ENCODE measurements around the gene SPOCK1.
"Not testable (repeated sequence)": the region's sequence is repeated elsewhere in the genome, so short reads cannot be mapped to it uniquely, and the experiment has no call there.

SPOCK1 gene

GRCh38 chr5:137395011-137395755 lies 103.9 kb downstream of the SPOCK1 start:
- Histone ChIP-seq H3K4me3 (ENCODE audit: low read length) (no peak overlapping the region), H3K27ac (ENCODE audit: low read depth, low read length) (no peak overlapping the region), H3K9me3 (ENCODE audit: insufficient read depth, low read depth, low read length) (no peaks in the 10 kb centered on the region), H3K36me3 (ENCODE audit: insufficient read depth, low read length) (no peaks in the 10 kb centered on the region), H3K9ac (ENCODE audit: low read depth, low read length) (no peak overlapping the region), H3K4me1 (ENCODE audit: insufficient read depth, low read length) (no peaks in the 10 kb centered on the region), H3K27me3 (ENCODE audit: insufficient read depth, low read length) (no peaks in the 10 kb centered on the region)
- 93% methylated on average over 4 of the region's 4 CpGs for WGBS

- Histone ChIP-seq H3K9ac (ENCODE audit: low read depth, low read length) (no peak overlapping the region), H3K4me3 (ENCODE audit: low read length) (no peak overlapping the region), H3K4me1 (ENCODE audit: insufficient read depth, low read length) (no peaks in the 10 kb centered on the region), H3K27me3 (ENCODE audit: insufficient read depth, low read length) (no peaks in the 10 kb centered on the region), H3K36me3 (ENCODE audit: insufficient read depth, low read length) (no peaks in the 10 kb centered on the region), H3K27ac (ENCODE audit: low read depth, low read length) (no peak overlapping the region), H3K9me3 (ENCODE audit: insufficient read depth, low read depth, low read length) (no peaks in the 10 kb centered on the region)
- WGBS: 96% methylated on average over 1 of the region's 1 CpG
These were observed 104.7 kb downstream of the SPOCK1 start for GRCh38 chr5:137394380-137394779.

GRCh38 chr5:137393196-137393993 lies 105.7 kb downstream of the SPOCK1 start:
- H3K27me3 ChIP-seq (ENCODE audit: insufficient read depth, low read length): no peaks in the 10 kb centered on the region
- H3K27ac ChIP-seq (ENCODE audit: low read depth, low read length): no peak overlapping the region
- no peak overlapping the region for H3K4me3 ChIP-seq (ENCODE audit: low read length)
- no peaks in the 10 kb centered on the region for H3K9me3 ChIP-seq (ENCODE audit: insufficient read depth, low read depth, low read length)
- no peak overlapping the region for H3K9ac ChIP-seq (ENCODE audit: low read depth, low read length)
- H3K36me3 ChIP-seq (ENCODE audit: insufficient read depth, low read length): no peaks in the 10 kb centered on the region
- WGBS: 88% methylated on average over 1 of the region's 1 CpG
- H3K4me1 ChIP-seq (ENCODE audit: insufficient read depth, low read length): no peaks in the 10 kb centered on the region

DNA sequence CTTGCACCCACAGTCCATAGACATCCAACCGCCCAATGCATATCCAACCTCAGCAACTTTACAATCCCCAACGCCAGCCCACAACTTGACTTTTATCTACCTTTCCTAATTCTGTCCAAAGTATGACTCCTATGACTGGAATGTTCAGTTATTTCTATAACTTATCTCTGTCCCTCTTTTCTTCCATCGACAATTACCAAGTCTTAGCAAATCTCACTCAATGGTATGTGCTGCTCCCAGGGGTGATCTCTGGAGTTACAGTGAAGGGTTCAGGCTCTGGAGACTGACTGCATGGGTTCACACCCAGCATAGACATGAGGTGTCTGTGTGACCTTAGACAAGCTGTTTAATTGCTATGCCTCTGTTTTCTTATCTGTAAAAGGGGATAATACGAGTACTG lies 106.9 kb downstream of the SPOCK1 start:
- no peaks in the 10 kb centered on the region for H3K36me3 ChIP-seq (ENCODE audit: insufficient read depth, low read length)
- H3K4me3 ChIP-seq (ENCODE audit: low read length): no peak overlapping the region
- H3K9me3 ChIP-seq (ENCODE audit: insufficient read depth, low read depth, low read length): no peaks in the 10 kb centered on the region
- H3K4me1 ChIP-seq (ENCODE audit: insufficient read depth, low read length): no peaks in the 10 kb centered on the region
- no peak overlapping the region for H3K9ac ChIP-seq (ENCODE audit: low read depth, low read length)
- no peak overlapping the region for H3K27ac ChIP-seq (ENCODE audit: low read depth, low read length)
- WGBS: 94% methylated on average over 4 of the region's 4 CpGs
- H3K27me3 ChIP-seq (ENCODE audit: insufficient read depth, low read length): no peaks in the 10 kb centered on the region

GRCh38 chr5:137391044-137391443 lies 108.1 kb downstream of the SPOCK1 start:
- not testable (repeated sequence) for H3K36me3 ChIP-seq (ENCODE audit: insufficient read depth, low read length); H3K27ac ChIP-seq (ENCODE audit: low read depth, low read length); H3K4me1 ChIP-seq (ENCODE audit: insufficient read depth, low read length); H3K4me3 ChIP-seq (ENCODE audit: low read length); H3K9ac ChIP-seq (ENCODE audit: low read depth, low read length); H3K9me3 ChIP-seq (ENCODE audit: insufficient read depth, low read depth, low read length); H3K27me3 ChIP-seq (ENCODE audit: insufficient read depth, low read length)
- WGBS: 99% methylated on average over 7 of the region's 7 CpGs

GRCh38 chr5:137389042-137389441 lies 110.1 kb downstream of the SPOCK1 start:
- Histone ChIP-seq H3K4me3 (ENCODE audit: low read length) (no peak overlapping the region), H3K36me3 (ENCODE audit: insufficient read depth, low read length) (no peaks in the 10 kb centered on the region), H3K4me1 (ENCODE audit: insufficient read depth, low read length) (no peaks in the 10 kb centered on the region), H3K27me3 (ENCODE audit: insufficient read depth, low read length) (no peaks in the 10 kb centered on the region), H3K27ac (ENCODE audit: low read depth, low read length) (no peak overlapping the region), H3K9ac (ENCODE audit: low read depth, low read length) (no peak overlapping the region), H3K9me3 (ENCODE audit: insufficient read depth, low read depth, low read length) (no peaks in the 10 kb centered on the region)
- WGBS: 83% methylated on average over 1 of the region's 1 CpG

- Histone ChIP-seq H3K27ac (ENCODE audit: low read depth, low read length) (no peak overlapping the region), H3K9ac (ENCODE audit: low read depth, low read length) (no peak overlapping the region), H3K4me3 (ENCODE audit: low read length) (no peak overlapping the region), H3K9me3 (ENCODE audit: insufficient read depth, low read depth, low read length) (peaks cover 24% of the 10 kb centered on the region), H3K4me1 (ENCODE audit: insufficient read depth, low read length) (no peaks in the 10 kb centered on the region), H3K27me3 (ENCODE audit: insufficient read depth, low read length) (no peaks in the 10 kb centered on the region), H3K36me3 (ENCODE audit: insufficient read depth, low read length) (no peaks in the 10 kb centered on the region)
- 88% methylated on average over 1 of the region's 1 CpG for WGBS
These were observed 114.1 kb downstream of the SPOCK1 start for GRCh38 chr5:137385064-137385463.

DNA sequence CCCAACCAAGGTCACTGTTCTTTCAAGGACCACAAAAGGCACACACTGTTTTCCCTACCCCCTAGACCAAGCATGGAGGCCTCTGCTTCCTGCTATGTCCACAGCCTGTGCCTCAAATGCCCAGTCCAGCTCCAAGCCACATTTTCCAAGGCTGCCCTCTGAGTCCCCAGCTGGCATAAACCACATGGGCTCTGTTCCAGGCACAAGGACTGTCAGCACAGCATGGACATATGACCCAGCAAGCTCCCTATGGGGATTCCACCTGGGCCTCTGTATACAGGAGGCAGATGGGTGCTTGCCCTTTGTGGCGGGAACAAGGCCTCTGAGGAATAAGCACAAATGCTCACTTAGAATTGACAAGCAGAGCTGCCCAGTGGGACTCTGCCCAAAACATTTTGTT lies 115.2 kb downstream of the SPOCK1 start:
- Histone ChIP-seq H3K27ac (ENCODE audit: low read depth, low read length) (no peak overlapping the region), H3K27me3 (ENCODE audit: insufficient read depth, low read length) (no peaks in the 10 kb centered on the region), H3K4me1 (ENCODE audit: insufficient read depth, low read length) (no peaks in the 10 kb centered on the region), H3K36me3 (ENCODE audit: insufficient read depth, low read length) (no peaks in the 10 kb centered on the region), H3K4me3 (ENCODE audit: low read length) (no peak overlapping the region), H3K9me3 (ENCODE audit: insufficient read depth, low read depth, low read length) (peaks cover 26% of the 10 kb centered on the region), H3K9ac (ENCODE audit: low read depth, low read length) (no peak overlapping the region)
- 98% methylated on average over 1 of the region's 1 CpG for WGBS

DNA sequence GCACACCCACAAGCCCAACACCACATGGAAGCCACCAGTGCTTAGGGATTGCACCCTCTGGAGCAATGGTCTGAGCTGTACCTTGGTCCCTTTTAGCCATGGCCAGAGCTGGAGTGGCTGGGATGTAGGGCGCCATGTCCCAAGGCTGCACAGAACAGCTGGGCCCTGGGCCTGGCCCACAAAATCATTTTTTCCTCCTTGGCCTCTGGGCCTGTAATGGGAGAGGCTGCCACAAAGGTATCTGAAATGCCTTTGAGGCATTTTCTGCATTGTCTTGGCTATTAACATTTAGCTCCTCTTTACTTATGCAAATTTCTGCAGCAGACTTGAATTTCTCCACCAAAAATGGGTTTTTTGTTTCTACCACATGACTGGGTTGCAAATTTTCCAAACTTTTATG lies 117.6 kb downstream of the SPOCK1 start:
- Histone ChIP-seq H3K36me3 (ENCODE audit: insufficient read depth, low read length) (no peaks in the 10 kb centered on the region), H3K9me3 (ENCODE audit: insufficient read depth, low read depth, low read length) (peaks cover 26% of the 10 kb centered on the region), H3K27me3 (ENCODE audit: insufficient read depth, low read length) (no peaks in the 10 kb centered on the region), H3K4me3 (ENCODE audit: low read length) (no peak overlapping the region), H3K9ac (ENCODE audit: low read depth, low read length) (no peak overlapping the region), H3K4me1 (ENCODE audit: insufficient read depth, low read length) (no peaks in the 10 kb centered on the region), H3K27ac (ENCODE audit: low read depth, low read length) (no peak overlapping the region)
- WGBS: 96% methylated on average over 1 of the region's 1 CpG

DNA sequence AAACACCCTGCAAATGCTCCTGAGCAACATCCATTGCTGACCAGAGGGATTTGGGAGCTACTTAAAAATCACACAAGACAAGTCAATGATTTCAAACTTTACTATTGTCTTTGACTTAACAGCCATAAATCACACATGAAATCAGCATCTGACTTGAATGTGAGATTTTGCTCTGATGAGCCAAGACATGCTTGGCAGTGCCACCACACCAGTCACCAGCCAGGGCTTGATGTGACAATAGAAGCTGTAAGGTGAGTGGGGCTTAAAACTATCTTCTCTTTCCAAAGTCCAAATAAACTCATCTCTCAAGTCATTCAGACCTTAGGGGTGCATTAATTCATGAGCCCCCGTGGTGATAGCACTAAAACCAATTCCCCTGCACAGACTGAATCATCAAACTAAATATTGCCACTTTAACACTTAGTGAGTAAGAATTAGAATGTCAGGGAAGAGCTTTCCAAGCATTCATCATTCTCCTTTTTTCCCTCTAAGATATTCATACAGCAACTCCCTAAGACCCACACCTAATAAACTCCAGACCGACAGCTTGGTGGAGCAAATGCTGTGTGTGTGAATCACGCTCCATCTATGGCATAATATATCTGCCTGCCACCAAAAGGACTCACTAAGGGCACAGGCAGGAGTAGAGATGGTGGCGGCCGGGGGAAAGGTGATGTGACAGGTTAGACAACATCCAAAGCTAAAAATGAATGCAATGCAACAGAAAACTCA lies 119.4 kb downstream of the SPOCK1 start:
- H3K27ac ChIP-seq (ENCODE audit: low read depth, low read length): no peak overlapping the region
- no peak overlapping the region for H3K9ac ChIP-seq (ENCODE audit: low read depth, low read length)
- peaks cover 26% of the 10 kb centered on the region for H3K9me3 ChIP-seq (ENCODE audit: insufficient read depth, low read depth, low read length)
- no peaks in the 10 kb centered on the region for H3K36me3 ChIP-seq (ENCODE audit: insufficient read depth, low read length)
- over 99% methylated on average over 5 of the region's 5 CpGs for WGBS
- H3K4me3 ChIP-seq (ENCODE audit: low read length): no peak overlapping the region
- no peaks in the 10 kb centered on the region for H3K27me3 ChIP-seq (ENCODE audit: insufficient read depth, low read length)
- no peaks in the 10 kb centered on the region for H3K4me1 ChIP-seq (ENCODE audit: insufficient read depth, low read length)
